Stimulated activated CD4-positive, alpha-beta T cell treated with anti-CD3 and anti-CD28 coated beads, Interleukin-2, amount 100 ng/mL, for 48 hours (primary cell): ENCODE results near the gene RPS3.

ENCODE experiments used
- DNase-seq, 2 donors: peaks; one replicate each; pipeline ENCODE4 v3.0.0-alpha.2; 2020

Gene RPS3

DNA sequence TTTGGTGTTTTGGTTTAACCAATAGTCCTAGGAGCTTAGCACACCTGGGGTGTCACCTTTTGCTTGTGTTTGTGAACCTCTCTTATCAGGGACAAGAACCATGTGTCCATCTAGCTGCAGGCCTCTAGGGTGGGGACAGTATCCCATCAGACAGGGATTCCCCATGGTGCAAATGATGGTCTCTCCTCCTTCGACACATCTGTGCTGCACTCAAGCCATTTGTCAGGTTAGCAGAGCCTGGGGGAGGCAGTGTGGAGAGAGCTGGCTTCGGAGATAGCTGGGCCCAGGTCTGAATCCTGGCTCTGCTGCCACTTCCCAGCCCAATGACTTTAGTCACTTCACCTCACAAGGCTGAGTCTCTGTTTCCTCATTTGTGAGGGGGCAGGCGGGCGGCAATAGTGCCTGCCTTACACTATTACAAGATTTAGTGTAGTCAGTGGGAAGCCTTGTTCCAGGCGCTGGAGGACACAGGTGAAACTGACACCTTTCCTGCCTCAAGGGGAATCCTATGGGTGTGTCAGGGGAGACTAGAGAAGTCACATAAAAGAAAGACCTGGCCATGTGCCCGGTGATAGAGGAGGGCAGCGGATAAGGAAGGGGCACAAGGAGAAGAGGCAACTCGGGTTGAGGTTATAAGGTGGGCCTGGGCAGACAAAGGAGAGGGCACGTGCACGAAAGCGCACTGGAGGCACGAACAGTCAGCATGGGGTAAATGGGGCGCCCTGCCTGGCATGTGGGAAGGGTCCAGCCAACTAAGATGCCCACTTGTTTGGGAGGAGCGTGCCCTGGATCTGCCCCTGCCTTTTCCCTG lies 21.1 kb downstream of the RPS3 start:
- DNase-seq: no peak

DNA sequence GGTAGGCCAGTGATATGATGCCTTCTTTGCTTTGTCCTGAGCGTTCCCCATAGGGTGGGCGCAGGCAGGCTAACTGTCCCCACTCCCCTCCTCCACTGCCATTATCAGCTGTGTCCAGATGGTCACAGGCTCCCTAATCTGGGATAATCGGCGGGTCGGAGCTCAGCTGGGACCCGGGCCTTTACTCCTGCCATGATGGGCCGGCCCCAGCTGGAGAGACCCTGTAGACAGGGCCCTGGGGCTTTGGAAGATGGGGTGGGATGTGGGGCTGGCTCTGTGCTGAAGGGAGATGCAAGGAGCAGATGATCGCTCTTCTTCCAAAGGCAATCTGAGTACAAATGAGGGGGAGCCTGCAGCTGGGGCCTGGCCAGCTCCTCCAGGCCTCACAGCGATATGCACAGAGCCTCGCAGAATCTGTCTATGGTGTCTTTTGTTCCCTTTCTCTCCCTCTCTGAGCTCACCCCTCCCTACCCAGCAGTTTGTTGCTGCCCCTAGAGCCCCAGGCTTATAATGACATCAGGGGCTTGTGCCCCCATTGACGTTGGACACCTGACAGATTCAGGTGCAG lies 21.8 kb downstream of the RPS3 start:
- DNase-seq: no peak

DNA sequence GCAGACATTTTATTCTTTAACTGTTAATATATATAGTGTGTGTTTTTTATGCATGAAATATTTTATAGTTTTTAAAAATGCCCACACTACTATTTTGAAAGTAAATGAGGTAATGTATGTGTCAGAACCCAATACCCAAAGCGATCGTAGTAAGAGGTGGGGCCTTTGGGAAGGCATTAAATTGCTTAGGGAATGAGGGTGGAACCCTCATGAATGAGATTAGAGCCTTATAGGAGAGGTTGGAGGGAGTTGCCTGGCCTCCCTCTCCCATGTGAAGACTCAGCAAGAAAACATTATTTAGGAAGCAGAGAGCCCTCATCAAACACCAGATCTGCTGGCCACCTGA lies 22.6 kb downstream of the RPS3 start:
- DNase-seq: no peak

DNA sequence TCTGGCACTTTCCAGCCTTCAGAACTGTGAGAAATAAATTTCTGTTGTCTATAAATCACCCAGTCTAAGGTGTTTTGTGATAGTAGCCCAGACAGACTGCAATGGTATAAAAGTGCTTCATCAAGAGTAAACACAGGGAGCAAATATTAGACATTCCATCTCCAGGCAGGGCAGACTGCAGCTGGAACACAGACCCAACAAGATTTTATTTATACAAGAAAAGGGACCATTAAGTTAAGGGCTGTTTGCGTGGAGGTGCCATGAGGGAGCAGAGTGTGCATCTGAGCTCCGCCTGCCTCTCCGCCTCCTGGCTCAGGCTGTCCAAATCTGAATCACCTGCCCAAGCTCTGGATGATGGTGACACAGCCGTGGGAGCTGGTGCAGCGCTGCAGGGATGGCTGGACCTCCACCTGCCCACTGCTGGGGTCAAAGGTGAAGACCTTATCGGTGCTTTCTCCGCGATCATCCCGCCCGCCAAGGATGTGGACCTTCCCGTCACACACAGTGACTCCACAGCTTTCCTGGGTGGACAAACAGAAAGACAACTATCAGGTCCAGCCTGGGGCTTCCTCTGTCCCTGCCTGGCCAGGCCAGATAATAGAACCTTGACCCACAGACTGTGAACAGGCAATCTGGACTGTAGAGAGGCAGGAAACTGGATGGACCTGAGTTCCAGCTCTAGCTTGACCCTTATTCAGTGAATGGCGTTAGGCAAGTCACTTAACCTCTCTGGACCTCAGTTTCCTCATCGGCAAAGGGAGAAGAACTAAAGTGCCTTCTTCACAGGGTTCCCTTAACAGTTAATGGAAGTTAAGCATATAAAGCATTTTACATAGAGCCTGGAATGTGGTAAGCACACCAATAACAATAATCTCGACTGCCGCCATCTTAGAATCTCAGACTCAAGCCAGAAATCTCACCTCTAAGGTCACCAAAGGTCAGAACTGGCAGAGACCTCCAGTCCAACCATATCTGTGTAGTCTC lies 23.2 kb downstream of the RPS3 start:
- no peak for DNase-seq

DNA sequence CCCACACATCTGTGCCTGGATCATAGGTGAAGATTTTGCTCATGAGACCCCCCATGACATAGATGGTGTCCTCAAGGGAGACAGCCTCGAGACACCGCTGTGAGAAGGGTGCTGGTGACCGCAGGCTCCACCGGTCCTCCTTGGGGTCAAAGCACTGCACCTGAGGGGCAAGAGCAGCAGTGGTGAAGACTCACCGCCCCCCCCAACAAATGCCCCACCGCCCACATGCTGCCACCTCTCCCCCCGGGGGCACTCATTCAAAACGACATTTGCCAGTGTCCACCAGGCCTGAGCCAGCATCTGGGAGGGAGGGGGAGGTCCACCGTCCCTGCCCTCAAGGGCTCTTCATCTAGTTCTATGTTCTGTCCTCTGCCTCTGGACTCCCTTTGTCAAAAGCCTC lies 24.4 kb downstream of the RPS3 start:
- DNase-seq: no peak

DNA sequence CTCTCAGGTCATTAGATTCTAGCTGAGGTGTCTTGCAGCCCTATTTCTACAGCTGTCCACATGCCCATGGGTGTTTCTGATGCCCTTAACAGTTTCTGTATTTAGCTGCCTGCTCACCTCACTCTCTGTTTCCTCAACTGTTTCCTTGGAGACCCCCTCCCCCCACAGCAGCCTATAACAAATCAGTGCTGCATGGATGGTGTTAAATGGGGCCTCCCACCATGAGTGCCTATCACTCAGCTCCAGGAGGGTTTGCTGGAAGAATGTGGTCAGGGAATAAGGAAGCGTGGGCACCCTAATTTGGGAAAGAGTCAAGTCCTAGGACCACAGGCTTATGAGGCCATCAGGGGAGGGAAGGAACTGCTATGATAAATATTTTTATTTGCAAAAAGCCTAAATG lies 25.1 kb downstream of the RPS3 start:
- DNase-seq: no peak

DNA sequence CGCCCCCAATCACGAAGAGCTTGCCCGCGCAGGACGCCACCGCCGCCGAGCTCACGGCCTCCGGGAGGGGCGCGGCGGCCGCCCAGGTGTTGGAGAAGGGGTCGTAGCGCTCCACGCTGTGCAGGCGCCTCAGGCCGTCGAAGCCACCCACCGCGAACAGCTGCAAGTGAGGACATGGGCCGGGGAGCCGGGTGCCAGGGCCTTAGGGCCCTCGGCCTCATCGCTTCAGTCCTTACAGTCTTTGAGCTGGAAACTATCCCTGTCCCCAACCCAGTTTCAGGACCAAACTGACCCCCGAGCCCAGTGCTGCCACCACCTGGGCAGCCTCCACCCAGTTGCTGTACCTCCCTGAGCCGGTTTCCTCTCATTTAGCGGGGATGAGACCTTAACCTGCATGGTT lies 26.1 kb downstream of the RPS3 start:
- DNase-seq: no peak

DNA sequence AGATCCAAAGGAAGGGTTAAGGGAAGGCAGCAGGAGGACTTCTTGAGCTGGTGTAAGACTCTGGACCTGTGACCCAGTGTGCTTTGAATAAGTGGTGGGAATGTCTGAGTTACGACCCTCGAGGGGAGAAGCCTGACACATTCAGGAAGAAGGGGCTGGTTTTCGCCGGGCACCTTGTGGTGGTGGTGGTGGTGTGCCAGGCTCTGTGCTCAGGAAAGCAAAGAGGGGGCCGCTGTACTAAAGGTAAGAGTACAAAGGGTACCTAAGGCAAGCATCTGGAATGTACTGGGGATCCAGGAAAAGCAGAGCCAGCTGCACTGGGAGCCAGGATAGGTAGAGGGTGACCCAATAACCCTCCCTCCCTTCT lies 27.4 kb downstream of the RPS3 start:
- no peak for DNase-seq

DNA sequence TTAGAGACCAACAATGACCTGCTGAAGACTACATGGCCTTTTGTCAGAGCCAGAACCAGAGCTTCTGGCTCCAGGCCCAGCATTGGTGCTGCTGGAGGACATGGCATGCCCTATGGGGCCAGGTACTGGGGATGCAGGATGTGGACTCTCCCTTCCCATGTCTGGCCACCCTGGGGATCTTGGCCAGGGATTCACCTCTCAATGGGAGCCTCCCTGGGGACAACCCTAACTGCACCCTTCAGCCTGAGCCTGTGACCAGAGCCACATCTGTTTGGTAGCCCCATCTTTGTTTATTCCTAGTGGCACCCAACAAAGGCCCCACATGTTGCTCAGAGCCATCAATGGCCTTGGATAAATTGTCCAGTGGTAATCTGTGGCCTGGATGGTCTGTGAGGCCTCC lies 27.9 kb downstream of the RPS3 start:
- DNase-seq: no peak

DNA sequence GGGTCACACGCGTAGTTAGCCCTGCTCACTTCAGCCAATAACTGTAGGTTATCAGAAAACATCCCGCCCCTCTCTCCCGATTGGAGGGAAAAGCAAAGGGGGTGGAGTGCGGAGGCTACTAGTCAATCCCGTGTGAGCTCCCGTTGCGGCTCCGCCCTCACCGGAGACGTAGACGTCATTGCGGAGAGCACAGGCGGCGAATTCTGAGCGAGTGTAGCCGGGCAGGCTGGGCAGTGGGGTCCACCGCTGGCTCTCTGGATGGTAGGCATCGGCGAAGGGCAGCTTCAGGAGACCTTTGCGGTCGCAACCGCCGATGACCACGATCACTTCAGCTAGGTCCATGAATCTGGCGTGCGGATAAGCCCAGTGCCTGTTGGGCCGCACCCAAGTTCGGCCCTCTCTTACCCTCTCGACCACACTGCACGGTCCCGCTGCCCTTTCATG lies 29.0 kb downstream of the RPS3 start:
- peak; percentile 33 for DNase-seq

DNA sequence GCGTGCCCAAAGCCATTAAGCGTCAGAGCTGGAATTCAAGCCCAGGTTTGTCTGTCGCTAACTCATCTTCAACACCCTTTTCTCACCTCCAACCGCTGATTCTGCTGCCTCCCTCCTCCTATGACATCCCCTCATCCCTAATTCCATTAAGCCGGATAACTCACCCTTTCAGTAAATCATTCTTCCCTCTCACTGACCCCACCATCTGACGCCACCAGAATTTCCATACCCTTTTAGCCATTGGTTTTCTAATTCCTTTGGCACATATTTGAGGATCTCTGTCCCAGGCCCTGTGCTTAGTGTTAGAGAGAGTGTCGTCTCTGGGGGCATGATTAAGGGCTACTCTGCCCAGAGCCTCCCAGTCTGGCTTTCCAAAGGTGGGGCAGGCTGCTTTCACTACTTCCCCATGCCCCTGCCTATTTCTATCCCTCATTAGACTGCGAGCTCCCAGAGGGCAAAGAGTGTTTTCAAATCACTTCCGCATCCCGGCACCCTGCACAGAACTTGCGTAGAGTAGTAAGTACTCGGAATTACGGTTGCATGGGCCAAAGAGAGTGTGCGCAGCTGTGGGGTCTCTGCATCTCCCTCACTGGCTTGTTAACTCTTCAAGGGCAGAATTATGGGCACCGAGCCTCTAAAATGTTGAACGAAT lies 29.8 kb downstream of the RPS3 start:
- no peak for DNase-seq

DNA sequence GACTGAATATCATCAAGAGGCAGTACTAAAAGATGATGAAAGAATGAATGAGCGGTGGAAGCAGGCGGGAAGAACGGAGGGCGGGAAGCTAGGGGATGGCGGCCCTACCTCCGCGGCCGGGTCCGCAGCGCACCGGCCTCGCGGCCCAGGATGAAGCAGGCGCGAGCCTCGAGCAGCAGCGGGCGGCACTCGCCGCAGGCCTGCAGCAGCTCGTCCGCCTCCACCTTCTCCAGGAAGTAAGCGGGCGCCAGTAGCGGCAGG lies 30.3 kb downstream of the RPS3 start:
- no peak for DNase-seq

DNA sequence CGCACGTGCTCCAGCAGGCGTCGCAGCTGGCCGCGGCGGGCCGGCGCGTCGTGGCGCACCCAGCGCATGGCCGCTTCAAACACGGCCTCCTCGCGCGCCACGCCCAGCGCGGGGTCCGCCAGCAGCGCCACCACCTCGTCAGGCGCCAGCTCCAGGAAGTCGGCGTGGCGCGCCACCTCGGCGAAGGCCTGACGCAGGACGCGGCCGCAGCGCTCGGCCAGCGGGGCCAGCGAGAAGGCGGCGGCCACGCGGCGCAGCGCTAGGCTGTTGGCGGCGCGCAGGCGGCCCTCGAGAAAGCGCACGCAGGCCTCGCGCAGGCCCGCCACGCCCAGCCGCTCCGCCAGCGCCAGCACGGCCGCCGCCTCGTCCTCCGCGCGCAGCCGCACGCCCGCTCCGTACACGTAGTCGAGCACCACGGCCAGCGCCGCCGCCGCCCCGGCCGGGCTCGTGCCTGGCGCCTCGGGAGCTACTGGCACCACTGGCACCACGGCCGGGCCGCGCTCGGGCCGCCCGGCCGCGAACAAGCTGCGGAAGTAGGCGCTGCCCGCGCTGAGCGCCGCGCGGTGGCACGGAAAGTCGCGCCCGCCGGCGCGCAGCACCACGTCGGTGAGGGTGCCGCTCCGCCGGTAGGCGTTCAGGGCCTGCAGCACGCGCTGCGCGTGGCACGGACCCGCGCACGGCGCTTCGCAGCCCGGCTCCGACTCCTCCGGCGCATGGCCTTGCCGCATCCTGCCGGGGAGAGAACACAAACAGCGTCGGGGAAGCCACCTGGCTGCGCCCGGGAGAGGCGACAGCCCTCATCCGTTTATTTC lies 30.8 kb downstream of the RPS3 start:
- peak; percentile 40 to 61 for DNase-seq

DNA sequence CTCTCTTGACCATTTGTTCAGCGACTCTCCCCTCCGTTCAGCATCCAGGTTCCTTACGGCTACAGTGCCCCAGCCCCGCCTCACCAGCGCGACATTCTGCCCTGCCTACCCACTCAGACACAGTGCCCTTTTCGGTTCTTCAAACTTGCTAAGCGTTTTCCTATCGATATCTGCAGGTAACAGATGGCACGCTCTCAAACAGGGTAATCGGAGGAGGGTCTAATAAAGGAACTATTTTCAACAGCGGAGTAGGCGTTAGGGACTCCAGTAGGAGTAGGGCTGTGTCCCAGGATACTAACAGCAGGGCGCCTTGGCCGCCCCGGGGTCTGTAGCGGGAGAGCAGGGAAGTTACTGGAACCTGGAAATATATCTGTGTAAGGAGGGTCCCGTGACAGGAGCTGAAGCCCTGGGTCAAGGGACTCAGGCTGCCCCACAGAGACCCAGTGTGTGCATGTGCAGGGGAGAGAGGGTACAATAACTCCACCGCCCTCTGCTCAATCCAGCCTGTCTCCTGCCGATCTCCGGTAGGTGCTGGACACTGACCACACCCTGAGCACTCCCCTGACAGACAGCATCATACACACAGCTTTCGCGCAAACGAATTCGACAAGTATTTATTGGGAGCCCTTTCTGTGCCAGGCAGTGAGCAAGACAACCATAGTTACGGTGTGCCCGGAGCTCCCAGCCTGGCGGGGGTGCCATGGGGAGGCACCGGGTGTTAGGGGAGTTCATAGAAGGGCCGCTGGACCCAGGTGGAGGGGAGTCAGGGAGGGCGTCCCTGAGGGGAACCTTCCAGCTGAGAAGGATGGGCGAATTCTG lies 31.6 kb downstream of the RPS3 start:
- DNase-seq: no peak

DNA sequence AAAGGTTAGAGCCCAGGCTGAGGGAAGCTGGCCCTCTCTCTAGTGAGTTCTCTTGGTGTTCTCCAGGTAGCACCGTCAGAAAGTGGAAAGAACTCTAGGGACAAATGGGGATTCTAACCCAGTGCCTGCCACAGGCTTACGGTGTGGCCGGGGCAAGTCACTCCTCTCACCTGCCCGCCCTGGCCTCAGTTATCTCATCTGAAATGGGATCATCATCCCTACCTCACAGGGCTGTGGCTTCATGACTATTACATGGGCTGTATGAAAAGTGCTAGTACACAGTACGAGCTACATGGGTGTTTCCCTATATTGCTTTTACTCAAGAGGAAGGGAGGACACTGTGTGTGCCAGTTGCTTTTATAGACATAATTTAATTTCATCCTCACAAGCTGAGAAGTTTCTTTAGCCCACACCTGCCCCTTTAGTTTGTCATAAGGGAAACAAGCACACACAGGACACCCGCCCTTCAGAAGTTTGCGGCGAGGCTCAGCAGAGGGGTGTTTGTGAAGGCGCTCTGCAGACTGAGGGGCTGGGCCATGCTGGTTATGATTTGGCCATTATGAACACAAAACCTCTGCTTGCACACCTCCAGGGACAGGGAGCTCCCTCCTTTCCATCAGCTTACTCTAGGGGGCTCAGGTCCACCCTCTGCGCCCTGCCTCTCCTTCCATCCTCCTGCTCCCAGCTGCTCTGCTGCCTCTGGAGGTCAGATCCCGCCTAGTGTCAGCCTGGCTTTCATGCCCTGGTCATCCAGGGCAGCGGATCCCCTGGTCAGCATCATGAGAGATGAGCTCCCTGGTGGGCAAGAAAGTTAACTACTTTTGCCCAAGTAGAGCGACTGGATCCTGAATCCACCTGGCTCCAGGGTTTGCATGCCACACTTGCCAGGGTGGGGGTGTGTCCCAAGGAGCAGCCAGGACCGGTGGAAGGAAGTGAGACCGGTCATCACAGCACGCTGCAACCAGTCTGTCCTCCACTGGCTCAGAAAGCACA lies 32.5 kb downstream of the RPS3 start:
- no peak for DNase-seq

DNA sequence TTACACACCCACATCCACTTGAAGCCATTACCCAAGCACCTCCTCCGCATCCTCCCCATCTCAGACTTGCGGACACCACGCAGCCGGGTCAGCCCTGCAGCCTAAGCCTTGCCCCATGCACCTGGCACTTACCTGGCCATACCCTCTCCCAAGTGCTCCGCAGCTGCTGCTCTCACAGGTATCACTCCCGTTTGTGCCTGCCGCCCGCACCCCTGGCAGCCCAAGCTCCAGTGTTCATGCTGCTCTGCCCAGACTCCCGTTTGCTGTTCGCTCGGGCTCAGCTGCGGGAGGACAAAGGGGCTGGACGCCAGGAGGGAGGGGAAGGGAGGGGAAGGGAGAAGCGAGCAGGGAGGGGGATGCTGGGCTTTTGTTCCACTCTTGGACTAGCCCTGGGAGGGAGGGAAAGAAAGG lies 33.6 kb downstream of the RPS3 start, which contains the start of gene KLHL35:
Gene KLHL35 (minus strand): TSS at position 293 of the 411 bp plus-strand sequence. CDS start 2,574 bp downstream, outside the sequence.
- DNase-seq: no peak

DNA sequence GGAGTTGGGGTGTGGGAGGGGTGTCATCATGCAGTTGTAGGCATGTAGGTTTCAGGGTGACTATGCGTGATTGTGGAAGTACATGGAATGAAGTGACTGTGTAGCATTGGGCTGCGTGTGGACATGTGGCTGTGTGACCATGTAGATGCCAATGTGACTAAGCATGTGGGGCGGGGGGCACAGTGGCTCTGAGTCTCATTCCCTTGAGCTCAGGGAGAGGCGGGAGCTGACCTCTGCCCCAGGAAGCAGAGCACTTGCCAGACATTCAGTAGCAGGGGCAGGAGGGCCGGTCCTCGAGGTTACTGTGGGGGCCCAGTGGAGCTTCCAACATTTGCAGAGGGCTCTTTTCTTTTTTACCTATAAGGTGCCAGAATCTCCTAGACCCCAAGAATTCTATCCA lies 34.1 kb downstream of the RPS3 start:
- DNase-seq: no peak

DNA sequence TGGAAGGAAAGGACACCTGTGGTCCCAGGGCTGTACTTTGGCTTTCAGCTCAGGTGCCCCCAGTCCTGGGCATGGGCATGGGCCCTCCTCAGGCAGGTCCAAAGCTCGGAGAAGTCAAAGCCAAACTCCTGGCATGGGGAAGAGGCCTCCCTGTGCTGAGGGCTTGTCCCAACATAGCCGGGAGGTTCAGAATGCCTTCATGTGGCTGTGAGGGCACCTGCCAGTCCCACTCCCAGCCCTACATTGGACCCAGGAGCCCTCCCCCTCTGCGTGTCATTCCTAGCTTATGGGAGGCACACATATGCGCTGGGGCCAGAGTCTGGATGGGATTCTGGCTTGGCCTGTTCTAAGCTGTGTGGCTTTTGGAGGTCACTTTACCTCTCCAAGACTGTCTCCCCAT lies 34.7 kb downstream of the RPS3 start:
- no peak for DNase-seq

DNA sequence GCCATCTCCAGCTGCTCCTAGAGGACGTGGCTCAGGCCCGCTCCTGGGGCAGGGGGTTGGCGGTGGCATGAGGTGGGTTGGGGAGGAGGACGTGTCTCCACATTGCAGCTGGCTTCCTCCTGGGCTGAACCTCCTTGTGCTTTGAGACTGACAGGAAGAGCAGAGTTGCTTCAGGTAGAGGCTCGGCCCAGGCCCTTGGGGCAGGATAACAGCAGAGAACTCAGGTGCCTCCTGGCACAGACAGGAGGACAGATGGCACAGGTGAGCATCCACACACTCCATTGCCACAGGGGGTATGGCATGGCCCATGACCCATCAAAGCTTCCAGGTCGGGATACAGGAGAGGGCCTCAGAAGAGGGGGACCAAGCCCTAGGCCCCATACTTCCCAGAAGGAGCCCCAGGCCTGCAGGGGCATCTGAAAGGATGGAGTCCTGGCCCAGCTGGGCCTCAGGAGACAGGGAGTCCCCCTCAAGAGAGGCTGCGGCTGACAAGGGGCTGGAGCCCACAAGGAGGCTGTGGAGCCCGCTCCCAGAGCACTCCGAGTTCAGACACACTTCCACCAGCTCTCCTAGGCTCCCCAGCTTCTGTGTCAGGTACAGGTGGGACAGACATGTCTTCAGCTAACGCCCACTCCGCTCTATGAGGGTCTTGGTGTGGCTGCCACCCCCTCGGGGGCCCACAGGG lies 35.7 kb downstream of the RPS3 start:
- DNase-seq: no peak

DNA sequence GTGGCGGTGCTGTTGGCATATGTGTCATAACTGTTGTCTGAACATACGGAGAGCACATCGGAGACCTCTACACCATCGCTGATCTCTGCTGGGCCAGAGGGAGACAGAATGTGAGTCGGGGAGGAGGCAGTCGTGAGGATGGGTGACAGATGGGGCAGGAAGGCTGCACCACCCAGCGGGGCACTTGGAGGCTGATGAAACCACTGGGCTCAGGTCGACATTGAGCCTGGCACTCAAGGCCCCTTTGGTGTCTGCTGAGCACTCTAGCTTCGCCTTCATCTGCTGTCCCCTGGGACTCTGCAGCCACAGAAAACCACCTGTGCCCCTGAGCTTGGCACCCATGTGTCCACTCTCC lies 36.2 kb downstream of the RPS3 start:
- no peak for DNase-seq
